ENCODE measurements around the gene SERPING1.

SERPING1 gene

GRCh38 chr11:57597461-57597915 is at the start of gene SERPING1:
Gene SERPING1, plus strand, starts transcription at chr11:57597685. Its CDS starts 586 bp downstream, at chr11:57598271.
- DNase-seq, result no peak

DNA sequence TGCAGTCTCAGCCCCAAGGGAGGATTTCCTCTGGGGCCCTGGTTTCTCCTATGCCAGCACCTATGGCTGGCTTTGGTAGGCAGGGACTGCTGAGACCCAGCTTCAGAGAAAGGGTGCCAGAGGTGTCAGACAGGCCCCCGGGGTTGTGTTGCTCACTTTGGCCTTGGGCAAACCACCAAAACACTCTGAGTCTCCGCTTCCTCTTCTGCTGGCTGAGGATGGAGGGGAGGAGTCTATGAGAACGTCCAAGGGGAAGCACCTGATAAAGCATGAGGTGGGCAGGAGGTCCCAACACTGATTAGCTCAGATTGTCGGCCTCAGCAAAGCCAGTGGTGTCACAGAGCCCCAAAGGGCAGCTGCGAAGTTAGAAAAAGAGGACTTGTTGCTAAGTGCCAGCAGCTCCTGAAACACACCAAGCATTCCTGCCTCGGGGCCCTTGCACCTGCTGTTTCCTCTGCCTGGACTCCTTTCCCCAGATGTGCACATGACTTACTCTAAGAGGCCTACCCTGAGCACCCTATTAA is 49.6 kb upstream of the SERPING1 start:
- DNase-seq, result no peak

DNA sequence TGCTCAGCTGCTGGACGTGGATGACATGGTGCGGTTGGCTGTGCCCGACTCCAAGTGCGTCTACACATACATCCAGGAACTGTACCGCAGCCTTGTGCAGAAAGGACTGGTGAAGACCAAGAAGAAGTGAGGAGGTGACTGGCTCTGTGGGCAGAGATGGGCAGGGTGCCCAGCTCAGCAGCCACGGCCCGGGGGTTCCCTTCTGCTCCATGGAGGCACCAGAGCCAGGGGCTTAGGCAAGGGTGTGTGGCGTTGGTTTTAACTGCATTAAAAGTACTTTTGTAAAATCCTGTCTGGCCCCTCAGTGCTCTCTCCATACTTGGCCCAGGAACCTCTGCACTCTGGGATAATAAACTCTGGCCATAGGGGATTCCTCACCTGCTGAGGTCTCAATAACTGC is 47.5 kb upstream of the SERPING1 start:
- no peak for DNase-seq

DNA sequence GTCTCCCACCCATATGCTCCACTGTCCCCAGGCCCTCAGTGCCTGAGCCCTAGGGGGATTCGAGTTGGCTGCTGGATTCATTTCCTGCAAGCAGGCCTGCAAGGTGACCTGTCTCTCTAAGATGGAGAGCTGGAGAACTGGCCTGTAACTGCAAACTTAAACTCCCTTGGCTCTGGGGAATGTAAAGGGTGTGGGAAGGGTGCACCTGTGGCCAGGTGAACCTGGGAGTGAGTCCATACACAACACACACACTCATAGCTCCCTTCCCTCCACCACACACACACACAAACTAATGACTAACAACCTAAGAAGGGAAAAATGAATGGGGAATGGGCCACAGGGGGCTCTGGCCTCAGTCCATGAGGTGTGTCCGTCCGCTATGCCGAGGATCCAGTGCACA is 45.5 kb upstream of the SERPING1 start:
- no peak for DNase-seq

GRCh38 chr11:57552479-57552878 is 45.0 kb upstream of the SERPING1 start:
- DNase-seq, result no peak

GRCh38 chr11:57555393-57555792 is 42.1 kb upstream of the SERPING1 start:
- DNase-seq, result no peak

DNA sequence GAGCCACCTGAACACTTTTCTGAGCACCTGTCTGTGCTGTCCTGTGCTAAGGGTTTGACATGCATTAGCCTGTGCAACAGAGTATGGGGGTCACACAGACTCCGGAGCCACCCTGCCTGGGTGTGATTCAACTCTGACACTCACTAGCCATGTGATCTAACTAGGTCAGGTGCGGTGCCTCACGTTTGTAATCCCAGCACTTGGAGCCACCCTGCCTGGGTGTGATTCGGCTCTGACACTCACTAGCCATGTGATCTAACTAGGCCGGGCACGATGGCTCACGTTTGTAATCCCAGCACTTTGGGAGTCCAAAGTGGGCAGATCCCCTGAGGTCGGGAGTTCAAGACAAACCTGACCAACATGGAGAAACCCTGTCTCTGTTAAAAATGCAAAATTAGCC is 41.4 kb upstream of the SERPING1 start:
- no peak for DNase-seq

DNA sequence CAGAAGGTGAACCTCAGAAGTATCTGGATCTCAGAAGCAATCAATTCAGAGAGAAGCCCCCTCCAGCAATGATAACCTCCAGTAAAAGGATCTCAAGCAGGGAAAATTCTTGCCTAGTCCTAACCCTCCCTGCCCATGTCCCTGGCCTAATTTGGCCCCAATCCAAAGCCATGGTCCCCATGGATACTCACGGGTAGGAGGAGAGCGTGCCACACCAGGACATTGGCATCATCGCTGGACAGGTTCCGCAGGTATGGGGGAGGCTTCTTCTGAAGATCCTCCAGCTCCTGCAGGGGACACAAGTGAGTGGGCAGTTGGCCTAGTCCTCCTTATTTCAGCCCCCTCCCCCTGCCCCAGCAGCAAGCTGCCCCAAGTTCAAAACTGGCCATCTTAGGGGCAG is 37.3 kb upstream of the SERPING1 start:
- DNase-seq, result no peak

GRCh38 chr11:57562596-57562995 is 34.9 kb upstream of the SERPING1 start:
- no peak for DNase-seq

DNA sequence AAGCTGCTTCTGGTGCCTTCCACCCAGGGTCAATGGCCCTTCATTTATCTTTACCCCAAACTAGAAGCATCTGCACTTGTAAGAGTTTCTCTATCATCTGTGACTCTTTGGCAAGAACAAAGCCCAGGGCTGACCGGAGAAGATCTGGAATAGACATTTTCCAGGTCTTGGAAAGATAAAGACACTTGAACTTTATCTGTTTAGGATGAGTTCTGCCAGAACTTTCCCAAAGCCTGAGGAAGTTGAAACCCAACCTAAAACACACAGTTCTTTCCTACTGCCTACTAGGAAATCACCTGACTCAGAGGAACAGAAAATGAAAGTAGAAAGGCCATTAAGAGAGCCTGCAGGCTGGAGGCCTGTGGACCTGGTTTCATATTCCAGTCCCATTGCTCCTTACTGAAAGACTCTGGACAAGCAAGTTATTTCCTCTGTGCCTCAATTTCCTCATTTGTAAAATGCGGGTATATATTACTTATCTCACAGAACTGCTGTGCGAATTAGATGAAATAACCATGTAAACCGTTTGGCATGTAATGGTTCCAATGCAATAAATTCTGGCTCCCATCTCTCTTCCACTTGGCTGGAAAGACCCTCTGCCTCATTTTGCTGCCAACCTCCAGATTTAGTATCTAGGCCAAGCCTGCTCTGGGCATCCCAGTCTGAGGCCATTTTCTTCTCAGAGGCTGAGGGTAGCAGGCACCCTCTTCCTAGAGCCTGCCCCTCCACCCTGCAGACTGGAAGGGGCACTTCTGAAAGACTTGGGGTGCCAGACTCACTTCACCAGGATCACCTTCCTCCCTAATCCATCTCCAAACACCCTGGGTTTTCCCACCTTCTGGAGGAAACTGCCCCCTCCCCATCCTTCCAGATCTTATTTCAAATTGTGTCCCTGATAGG is 31.2 kb upstream of the SERPING1 start:
- peak; percentile 7 for DNase-seq

DNA sequence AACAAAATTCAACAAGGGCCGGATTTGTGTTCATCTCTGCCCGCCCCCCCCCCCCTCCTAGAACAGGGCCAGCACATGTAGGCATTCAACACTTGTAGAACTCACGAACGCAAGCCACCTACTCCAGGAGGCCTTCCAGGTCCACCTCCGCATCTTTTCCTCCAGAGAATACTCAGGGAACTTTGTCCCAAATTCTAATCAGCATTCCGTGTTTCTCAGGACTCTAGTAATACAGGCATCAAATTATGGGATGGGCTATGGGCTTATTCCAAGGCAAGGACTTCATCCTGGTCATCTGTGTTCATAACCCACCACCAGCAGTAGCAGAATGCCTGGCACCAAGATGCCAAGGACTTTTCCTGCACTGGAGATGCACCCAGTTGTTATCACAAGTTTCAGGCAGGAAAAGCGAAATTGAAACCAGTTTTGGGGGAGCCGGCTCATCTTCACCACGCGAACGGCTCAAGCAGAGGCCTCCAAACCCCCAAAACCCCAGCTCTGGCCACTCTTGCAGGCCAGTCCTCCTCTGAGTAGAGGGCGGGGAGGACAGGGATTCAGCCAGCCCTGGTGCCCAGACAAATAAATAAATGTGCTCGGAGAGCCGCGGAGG is 30.5 kb upstream of the SERPING1 start:
- no peak for DNase-seq

GRCh38 chr11:57567515-57568329 is 29.8 kb upstream of the SERPING1 start, which contains the start of gene UBE2L6:
Gene UBE2L6, minus strand, starts transcription at chr11:57567672. Its CDS starts 61 bp downstream, at chr11:57567611.
- no peak for DNase-seq

DNA sequence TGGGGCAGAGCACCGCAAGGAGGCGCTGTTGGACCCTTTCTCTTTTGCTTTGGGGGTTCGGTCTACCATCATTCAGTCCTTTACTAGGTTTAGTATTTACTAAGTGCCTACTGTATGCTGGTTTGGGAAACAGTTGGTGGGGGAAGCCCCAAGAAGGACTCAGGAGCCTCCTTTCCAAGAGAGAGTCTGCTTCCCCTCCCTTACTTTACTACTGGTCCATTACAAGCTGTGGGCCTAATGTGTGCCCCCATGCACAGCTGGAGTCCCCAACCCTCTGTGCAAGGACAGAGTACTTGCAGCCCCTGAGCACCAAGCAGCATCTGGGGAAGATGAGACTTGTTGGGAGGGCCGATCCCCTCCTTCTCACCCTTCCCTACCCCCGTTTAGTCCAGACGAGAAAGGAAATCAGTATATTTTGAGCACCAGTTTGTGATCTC is 29.1 kb upstream of the SERPING1 start:
- peak; percentile 82 for DNase-seq

GRCh38 chr11:57571606-57572005 is 25.9 kb upstream of the SERPING1 start:
- no peak for DNase-seq

GRCh38 chr11:57574061-57574460 is 23.4 kb upstream of the SERPING1 start:
- no peak for DNase-seq

GRCh38 chr11:57584341-57584740 is 13.1 kb upstream of the SERPING1 start:
- no peak for DNase-seq

GRCh38 chr11:57585301-57585700 is 12.2 kb upstream of the SERPING1 start:
- no peak for DNase-seq

DNA sequence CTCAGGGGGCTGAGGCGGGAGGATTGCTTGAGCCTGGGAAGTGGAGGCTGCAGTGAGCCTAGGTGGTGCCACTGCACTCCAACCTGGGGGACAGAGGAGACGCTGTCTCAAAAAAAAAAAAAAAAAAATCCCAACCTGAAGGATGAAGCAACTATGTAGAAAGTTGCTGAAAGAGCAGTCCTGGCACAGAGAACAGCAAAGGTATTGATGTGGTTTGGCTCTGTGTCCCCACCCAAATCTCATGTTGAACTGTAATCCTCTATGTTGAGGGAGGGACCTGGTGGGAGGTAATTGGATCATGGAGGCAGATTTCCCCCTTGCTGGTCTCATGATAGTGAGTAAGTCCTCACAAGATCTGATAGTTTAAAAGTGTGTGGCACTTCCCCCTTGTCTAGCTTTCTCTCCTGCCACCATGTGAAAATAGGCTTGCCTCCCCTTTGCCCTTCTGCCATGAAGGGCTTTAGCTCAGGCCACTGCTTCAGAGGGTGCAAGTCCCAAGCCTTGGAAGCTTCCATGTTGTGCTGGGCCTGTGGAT is 10.7 kb upstream of the SERPING1 start:
- DNase-seq, result no peak

- no peak for DNase-seq
Observed at GRCh38 chr11:57588046-57588710, 9.3 kb upstream of the SERPING1 start.

- no peak for DNase-seq
Observed at GRCh38 chr11:57596266-57596885, 1.1 kb upstream of the SERPING1 start.
